ENCODE results near the gene PSPC1.
A peak's percentile ranks its signal among the peaks of the same experiment; 100 is the strongest.
"Not testable (repeated sequence)": the region's sequence is repeated elsewhere in the genome, so short reads cannot be mapped to it uniquely, and the experiment has no call there.

The PSPC1 gene, protein sequence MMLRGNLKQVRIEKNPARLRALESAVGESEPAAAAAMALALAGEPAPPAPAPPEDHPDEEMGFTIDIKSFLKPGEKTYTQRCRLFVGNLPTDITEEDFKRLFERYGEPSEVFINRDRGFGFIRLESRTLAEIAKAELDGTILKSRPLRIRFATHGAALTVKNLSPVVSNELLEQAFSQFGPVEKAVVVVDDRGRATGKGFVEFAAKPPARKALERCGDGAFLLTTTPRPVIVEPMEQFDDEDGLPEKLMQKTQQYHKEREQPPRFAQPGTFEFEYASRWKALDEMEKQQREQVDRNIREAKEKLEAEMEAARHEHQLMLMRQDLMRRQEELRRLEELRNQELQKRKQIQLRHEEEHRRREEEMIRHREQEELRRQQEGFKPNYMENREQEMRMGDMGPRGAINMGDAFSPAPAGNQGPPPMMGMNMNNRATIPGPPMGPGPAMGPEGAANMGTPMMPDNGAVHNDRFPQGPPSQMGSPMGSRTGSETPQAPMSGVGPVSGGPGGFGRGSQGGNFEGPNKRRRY

DNA sequence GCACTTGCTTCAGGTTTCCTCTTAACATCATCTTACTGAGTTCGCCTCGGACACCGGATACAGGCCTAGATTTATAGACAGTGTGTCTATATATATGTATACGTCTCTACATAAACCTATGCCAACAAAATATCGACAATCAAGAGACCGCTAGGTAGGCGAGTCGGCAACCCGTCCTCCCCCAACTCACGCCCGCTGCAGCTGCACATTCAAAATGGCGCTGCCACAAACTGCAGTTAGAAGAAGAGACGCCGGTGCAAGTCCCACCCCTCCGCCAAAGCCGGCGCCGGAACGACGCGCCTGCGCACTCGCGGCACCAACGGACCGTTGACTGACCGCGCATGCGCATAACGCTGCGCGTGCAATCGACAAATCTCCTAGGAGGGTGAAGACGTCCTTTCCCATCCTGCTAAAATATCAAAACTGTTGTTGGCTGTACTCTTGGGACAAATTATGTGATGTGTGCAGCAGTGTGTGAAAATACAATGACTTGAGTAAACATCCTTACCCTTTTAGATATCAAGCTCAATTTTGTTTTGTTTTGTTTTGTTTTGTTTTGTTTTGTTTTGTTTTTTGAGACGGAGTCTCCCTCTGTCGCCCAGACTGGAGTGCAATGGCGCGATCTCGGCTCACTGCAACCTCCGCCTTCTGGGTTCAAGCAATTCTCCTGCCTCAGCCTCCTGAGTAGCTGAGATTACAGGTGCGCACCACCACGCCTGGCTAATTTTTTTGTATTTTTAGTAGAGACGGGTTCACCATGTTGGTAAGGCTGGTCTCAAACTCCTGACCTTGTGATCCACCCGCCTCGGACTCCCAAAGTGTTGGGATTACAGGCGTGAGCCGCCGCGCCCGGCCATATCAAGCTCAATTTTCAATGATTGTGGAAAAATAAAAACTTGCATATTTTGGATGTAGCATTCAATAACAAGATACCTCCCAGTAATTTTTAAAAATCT, at the start of gene PSPC1:
Gene PSPC1 (minus strand): TSS at position 219 of the 956 bp plus-strand sequence. CDS start 188 bp downstream, at position 31.
- peak; percentile 77 for DNase-seq (ENCODE audit: extremely low read depth, low read depth)
- H3K4me3 ChIP-seq (replicated peaks; ENCODE audit: low read depth, low read length): peak within 1 kb of the TSS; percentile 96

GRCh38 chr13:19822673-19823072, 39.9 kb upstream of the PSPC1 start:
- no peak for DNase-seq (ENCODE audit: extremely low read depth, low read depth)
- TF ChIP-seq CTCF (IDR thresholded peaks at IDR 0.05; ENCODE audit: low read depth, low read length, missing control alignments): no peak
- H3K4me3 ChIP-seq (replicated peaks; ENCODE audit: low read depth, low read length): no peak overlapping the region

DNA sequence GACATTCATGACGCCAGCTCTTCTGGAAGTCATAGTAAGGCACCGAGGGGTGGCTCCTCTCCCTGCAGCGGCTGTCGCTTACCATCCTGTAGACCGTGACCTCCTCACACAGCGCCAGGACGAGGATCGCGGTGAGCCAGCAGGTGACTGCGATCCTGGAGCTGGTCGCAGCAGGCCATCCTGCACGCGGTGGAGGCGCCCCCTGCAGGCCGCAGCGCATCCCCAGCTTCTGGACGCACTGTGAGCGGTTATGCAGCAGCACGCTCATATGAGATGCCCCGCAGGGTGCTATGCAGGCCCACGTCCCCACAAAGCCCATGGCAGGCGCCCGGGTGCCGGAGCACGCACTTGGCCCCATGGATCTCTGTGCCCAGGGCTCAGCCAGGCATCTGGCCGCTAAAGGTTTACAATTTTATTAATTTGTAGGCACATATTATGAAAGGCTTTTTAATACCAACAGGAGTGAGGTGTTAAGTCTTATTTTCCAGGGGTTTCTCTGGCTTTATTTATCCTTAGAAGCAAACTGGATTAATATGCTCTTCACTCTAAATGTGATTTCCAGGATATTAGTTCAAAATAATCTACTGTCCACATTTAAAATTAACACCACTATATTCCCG, 35.6 kb upstream of the PSPC1 start:
- peak; percentile 70 for TF ChIP-seq CTCF (IDR thresholded peaks at IDR 0.05; ENCODE audit: low read depth, low read length, missing control alignments)
- no peak for DNase-seq (ENCODE audit: extremely low read depth, low read depth)
- no peak overlapping the region for H3K4me3 ChIP-seq (replicated peaks; ENCODE audit: low read depth, low read length)

GRCh38 chr13:19817510-19818158, 34.9 kb upstream of the PSPC1 start:
- TF ChIP-seq CTCF (IDR thresholded peaks at IDR 0.05; ENCODE audit: low read depth, low read length, missing control alignments): no peak
- no peak overlapping the region for H3K4me3 ChIP-seq (replicated peaks; ENCODE audit: low read depth, low read length)
- no peak for DNase-seq (ENCODE audit: extremely low read depth, low read depth)

DNA sequence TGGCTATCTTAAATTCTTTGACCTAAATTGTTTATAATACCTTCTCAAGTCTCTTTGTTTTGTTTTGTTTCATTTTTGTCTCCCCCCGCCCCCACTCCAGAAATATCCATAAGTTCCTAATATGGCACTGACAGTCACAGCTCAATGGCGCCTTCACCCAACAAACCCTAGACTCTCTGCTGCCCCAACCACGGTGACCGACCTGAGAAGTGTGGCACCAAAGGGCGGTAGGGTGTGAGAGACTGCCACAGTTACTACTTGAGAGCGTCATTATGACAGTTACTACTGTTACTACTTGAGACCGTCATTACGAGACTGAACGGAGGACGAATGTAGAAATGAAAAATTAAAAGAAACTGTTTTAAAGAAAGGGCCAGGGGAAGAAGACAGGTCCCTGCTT, 34.4 kb upstream of the PSPC1 start:
- TF ChIP-seq CTCF (IDR thresholded peaks at IDR 0.05; ENCODE audit: low read depth, low read length, missing control alignments): no peak
- no peak for DNase-seq (ENCODE audit: extremely low read depth, low read depth)
- no peak overlapping the region for H3K4me3 ChIP-seq (replicated peaks; ENCODE audit: low read depth, low read length)

DNA sequence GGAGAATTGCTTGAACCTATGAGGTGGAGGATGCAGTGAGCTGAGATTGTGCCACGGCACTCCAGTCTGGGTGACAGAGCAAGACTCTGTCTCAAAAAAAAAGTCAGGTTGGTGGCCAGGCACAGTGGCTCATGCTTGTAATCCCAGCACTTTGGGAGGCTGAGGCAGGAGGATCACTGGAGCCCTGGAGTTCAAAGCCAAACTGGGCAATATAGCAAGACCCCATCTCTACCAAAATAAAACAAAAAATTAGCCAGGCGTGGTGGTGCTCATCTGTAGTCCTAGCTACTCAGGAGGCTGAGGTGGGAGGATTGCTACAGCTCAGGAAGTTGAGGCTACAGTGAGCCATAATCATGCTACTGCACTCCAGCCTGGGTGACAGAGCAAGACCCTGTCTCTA, 33.1 kb upstream of the PSPC1 start:
- not testable (repeated sequence) for H3K4me3 ChIP-seq (replicated peaks; ENCODE audit: low read depth, low read length); DNase-seq (ENCODE audit: extremely low read depth, low read depth)
